Endodermal cell (in vitro differentiated cells): ENCODE results near the gene DHRS2. TPM values are rescaled to one million over a fixed set of nuclear protein-coding genes. Genes with fewer than 3 reads are reported as not detected.

Source experiments
- DNase-seq: peaks from one replicate; pipeline ENCODE4 v3.0.0-alpha.2; 2017
- H3K27ac ChIP-seq: 2 replicates; pipeline ENCODE4 v1.5.1; 2013; ENCODE audit warnings: mild to moderate bottlenecking, low read depth, low read length, moderate library complexity
- H3K27me3 ChIP-seq: 2 replicates; pipeline ENCODE4 v1.6.1; 2013; ENCODE audit warnings: mild to moderate bottlenecking, low read length, moderate library complexity; ENCODE audit not compliant: insufficient read depth, control insufficient read depth, poor library complexity, severe bottlenecking
- H3K36me3 ChIP-seq: 2 replicates; pipeline ENCODE4 v1.7.0; 2013; ENCODE audit warnings: mild to moderate bottlenecking, low read length, moderate library complexity; ENCODE audit not compliant: control insufficient read depth, insufficient read depth
- H3K4me1 ChIP-seq: one replicate; pipeline ENCODE4 v1.7.0; 2013; ENCODE audit warnings: low read length; ENCODE audit not compliant: control insufficient read depth, insufficient read depth
- H3K4me3 ChIP-seq: 2 replicates; pipeline ENCODE4 v1.5.1; 2013; ENCODE audit warnings: mild to moderate bottlenecking, low read length, moderate library complexity
- H3K9ac ChIP-seq: 2 replicates; pipeline ENCODE4 v1.6.1; 2013; ENCODE audit warnings: mild to moderate bottlenecking, low read length, moderate library complexity; ENCODE audit not compliant: poor library complexity, severe bottlenecking; ENCODE audit errors: extremely low read depth
- H3K9me3 ChIP-seq: 2 replicates; pipeline ENCODE4 v1.6.1; 2013; ENCODE audit warnings: mild to moderate bottlenecking, low read length, moderate library complexity; ENCODE audit not compliant: control insufficient read depth
- H3K27ac Mint-ChIP-seq: 2 replicates; pipeline ENCODE4 v1.8.0; 2020; ENCODE audit warnings: mixed read lengths
- H3K27me3 Mint-ChIP-seq: 2 replicates; pipeline ENCODE4 v1.8.0; 2021; ENCODE audit warnings: mild to moderate bottlenecking, mixed read lengths; ENCODE audit not compliant: insufficient read depth
- H3K36me3 Mint-ChIP-seq: 2 replicates; pipeline ENCODE4 v1.8.0; 2020; ENCODE audit warnings: low read depth, mixed read lengths
- H3K4me1 Mint-ChIP-seq: 2 replicates; pipeline ENCODE4 v1.8.0; 2020; ENCODE audit warnings: mixed read lengths
- H3K4me3 Mint-ChIP-seq: 2 replicates; pipeline ENCODE4 v1.8.0; 2020; ENCODE audit warnings: mild to moderate bottlenecking, moderate library complexity, mixed read lengths
- H3K9me3 Mint-ChIP-seq: 2 replicates; pipeline ENCODE4 v1.8.0; 2020; ENCODE audit warnings: mild to moderate bottlenecking, mixed read lengths
- CTCF ChIP-seq: fragments of 200-600 bp; sonication (generic); conservative IDR thresholded peaks from 2 replicates; pipeline ENCODE4 v1.5.0; 2021; ENCODE audit warnings: antibody characterized with exemption, mild to moderate bottlenecking
- WGBS, 2 experiments: methylation state at CpG; one replicate each; pipeline versions ENCODE4 v1.1.5 to v1.1.7; 2013; ENCODE audit warnings: missing lambda C conversion rate in 2 of 2, mixed read lengths in 1 of 2; ENCODE audit not compliant: insufficient coverage in 1 of 2, insufficient read length in 1 of 2; 5-methylcytosine and 5-hydroxymethylcytosine counted together
- total RNA-seq, 2 donors: library from RNA; stranded (reverse); fragmentation: NEBNext Ultra II Directional in 1 of 2; extraction: Animal tissue kit (Norgen Biotek cat#: 25700) in 1 of 2; gene quantifications; 2 replicates in 1 of 2; 3 replicates in 1 of 2; pipeline ENCODE4 v1.2.1, GENCODE V29; 2021

The DHRS2 gene
- total RNA-seq, 2 donors from 2014 or later: 0.66 to 1.2 TPM

GRCh38 chr14:23601424-23601823, 34.7 kb upstream of the DHRS2 start:
- no peaks in the 10 kb centered on the region for H3K27me3 ChIP-seq
- Mint-ChIP-seq H3K27ac (no peak overlapping the region), H3K4me1 (peaks cover 2% of the 10 kb centered on the region), H3K27me3 (peaks cover 6% of the 10 kb centered on the region), H3K4me3 (no peak overlapping the region), H3K9me3 (no peaks in the 10 kb centered on the region), H3K36me3 (no peaks in the 10 kb centered on the region)
- H3K4me1 ChIP-seq: peaks cover 4% of the 10 kb centered on the region
- H3K9me3 ChIP-seq: peaks cover 11% of the 10 kb centered on the region
- H3K27ac ChIP-seq: no peak overlapping the region
- no peak overlapping the region for H3K4me3 ChIP-seq
- no peak for DNase-seq
- no peak overlapping the region for H3K9ac ChIP-seq
- no peaks in the 10 kb centered on the region for H3K36me3 ChIP-seq
- no peak for TF ChIP-seq CTCF

- H3K4me1 ChIP-seq: peaks cover 4% of the 10 kb centered on the region
- no peak for TF ChIP-seq CTCF
- H3K9ac ChIP-seq: no peak overlapping the region
- DNase-seq: no peak
- 60 to 85% methylated on average over 1 of the region's 1 CpG for WGBS, 2 experiments
- no peak overlapping the region for H3K4me3 ChIP-seq
- H3K27ac ChIP-seq: no peak overlapping the region
- H3K9me3 Mint-ChIP-seq: no peaks in the 10 kb centered on the region
- H3K27me3 Mint-ChIP-seq: peaks cover 8% of the 10 kb centered on the region
- peaks cover 5% of the 10 kb centered on the region for H3K4me1 Mint-ChIP-seq
- H3K9me3 ChIP-seq: peaks cover 11% of the 10 kb centered on the region
- H3K27me3 ChIP-seq: no peaks in the 10 kb centered on the region
- no peaks in the 10 kb centered on the region for H3K36me3 Mint-ChIP-seq
- no peaks in the 10 kb centered on the region for H3K36me3 ChIP-seq
- H3K4me3 Mint-ChIP-seq: no peak overlapping the region
- no peak overlapping the region for H3K27ac Mint-ChIP-seq
Observed at GRCh38 chr14:23601845-23602180, 34.4 kb upstream of the DHRS2 start.

GRCh38 chr14:23602181-23603095, 33.7 kb upstream of the DHRS2 start:
- WGBS, 2 experiments: 93% methylated on average over 11 to 12 of the region's 12 CpGs
- peaks cover 4% of the 10 kb centered on the region for H3K4me1 ChIP-seq
- Mint-ChIP-seq H3K27ac (no peak overlapping the region), H3K9me3 (no peaks in the 10 kb centered on the region), H3K27me3 (peaks cover 13% of the 10 kb centered on the region), H3K4me1 (peaks cover 5% of the 10 kb centered on the region), H3K4me3 (no peak overlapping the region), H3K36me3 (no peaks in the 10 kb centered on the region)
- H3K9ac ChIP-seq: no peak overlapping the region
- H3K4me3 ChIP-seq: no peak overlapping the region
- no peak overlapping the region for H3K27ac ChIP-seq
- no peak for TF ChIP-seq CTCF
- H3K27me3 ChIP-seq: no peaks in the 10 kb centered on the region
- no peaks in the 10 kb centered on the region for H3K36me3 ChIP-seq
- no peak for DNase-seq
- peaks cover 11% of the 10 kb centered on the region for H3K9me3 ChIP-seq
